ENCODE data around the gene CLDN15.

DNA sequence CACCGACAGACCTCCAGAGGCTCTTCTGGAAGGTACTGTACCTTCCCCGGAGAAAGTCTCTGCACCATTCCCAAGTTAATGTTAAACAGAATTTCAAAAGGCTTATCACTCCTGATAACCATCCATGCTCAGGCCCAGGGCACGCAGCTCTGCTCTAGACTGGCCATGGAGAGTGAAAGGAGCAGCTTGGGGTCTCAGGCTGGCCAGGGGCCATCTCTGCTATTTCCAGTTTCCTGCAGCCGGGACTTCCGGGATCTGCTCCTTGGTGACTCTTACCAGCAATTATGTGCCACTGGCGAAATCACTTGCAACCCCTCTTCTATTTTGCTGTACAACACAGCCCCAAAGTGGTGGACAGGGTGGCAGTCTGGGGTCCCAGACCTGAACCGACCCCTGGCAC lies 6.0 kb downstream of the CLDN15 start:
- TF ChIP-seq, protein P1, sequence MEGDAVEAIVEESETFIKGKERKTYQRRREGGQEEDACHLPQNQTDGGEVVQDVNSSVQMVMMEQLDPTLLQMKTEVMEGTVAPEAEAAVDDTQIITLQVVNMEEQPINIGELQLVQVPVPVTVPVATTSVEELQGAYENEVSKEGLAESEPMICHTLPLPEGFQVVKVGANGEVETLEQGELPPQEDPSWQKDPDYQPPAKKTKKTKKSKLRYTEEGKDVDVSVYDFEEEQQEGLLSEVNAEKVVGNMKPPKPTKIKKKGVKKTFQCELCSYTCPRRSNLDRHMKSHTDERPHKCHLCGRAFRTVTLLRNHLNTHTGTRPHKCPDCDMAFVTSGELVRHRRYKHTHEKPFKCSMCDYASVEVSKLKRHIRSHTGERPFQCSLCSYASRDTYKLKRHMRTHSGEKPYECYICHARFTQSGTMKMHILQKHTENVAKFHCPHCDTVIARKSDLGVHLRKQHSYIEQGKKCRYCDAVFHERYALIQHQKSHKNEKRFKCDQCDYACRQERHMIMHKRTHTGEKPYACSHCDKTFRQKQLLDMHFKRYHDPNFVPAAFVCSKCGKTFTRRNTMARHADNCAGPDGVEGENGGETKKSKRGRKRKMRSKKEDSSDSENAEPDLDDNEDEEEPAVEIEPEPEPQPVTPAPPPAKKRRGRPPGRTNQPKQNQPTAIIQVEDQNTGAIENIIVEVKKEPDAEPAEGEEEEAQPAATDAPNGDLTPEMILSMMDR (conservative IDR thresholded peaks at IDR 0.05; ENCODE audit: low read length): no peak
- no peak for TF ChIP-seq EZH2phosphoT487 (IDR thresholded peaks at IDR 0.05; ENCODE audit: borderline replicate concordance, low read depth, low read length)

Data from OCI-LY7 (cell line).